HUDEP-2 (cell line): ENCODE results near the gene PRCD.
A peak's percentile ranks its signal among the peaks of the same experiment; 100 is the strongest.

Experiments used
- DNase-seq, 76 experiments: peaks; one replicate each; lab custom pipeline; 2025; ENCODE audit not compliant: unreplicated experiment in 76 of 76; lab: John Stamatoyannopoulos, UW

Gene PRCD

DNA sequence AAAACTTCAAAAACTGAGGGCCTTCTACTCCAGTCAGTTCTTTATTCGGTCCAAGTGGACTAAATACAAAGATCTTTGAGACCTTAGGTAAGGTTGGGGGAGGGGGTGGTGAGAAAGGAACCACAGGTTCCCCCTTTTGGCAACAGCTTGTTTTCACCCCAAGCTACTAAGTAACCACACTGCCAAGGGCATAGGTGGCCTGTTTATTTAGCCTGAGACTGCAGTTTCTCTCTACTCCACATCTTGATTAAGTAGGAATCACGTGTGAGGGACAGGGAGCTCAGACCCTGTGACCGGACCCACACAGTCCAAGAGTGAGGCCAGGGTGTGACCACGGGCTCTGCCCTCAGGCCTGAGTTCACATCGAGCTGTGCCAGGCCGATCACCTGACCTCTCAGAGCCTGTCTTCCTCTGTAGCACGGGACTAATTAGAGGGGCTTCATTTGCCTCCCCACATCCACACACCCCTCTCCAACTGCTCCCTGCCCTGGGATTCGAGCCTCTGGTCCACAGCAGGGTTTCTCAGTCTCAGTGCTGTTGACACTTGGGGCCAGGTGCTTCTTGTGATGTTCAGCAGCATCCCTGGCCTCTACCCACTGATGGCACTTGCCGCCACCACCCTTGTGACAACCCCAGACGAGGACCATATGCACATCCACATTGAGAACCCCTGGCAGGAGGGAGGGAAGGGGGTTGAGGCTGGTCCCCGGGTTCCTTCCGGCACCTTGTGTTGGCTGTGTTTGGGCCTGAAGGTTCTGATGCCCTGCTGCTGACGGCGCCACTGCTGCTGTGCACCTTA, 28.0 kb downstream of the PRCD start:
- DNase-seq: peak in 42 of 76 experiments; percentile 6 to 70 (median 32)

DNA sequence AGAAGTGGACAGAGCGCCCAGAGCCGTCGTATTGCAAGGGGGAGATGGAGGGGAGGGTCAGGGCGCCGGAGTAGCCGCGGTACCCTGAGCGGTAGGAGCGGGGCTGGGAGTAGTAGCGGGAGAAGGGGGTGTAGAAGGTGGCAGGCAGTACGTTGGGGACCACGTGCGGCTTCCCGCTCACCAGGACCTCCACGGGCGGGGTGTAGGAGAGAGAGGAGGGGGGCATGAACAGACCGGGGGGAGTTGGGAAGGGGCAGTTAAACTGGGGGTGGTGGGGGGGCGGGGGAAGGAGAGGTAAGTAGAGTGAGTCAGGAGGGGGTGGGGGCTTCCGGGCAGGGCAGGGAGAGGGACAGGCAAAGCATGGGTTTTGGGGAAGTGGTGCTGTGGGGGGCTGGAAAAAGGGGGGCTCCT, 29.0 kb downstream of the PRCD start:
- DNase-seq: no peak

DNA sequence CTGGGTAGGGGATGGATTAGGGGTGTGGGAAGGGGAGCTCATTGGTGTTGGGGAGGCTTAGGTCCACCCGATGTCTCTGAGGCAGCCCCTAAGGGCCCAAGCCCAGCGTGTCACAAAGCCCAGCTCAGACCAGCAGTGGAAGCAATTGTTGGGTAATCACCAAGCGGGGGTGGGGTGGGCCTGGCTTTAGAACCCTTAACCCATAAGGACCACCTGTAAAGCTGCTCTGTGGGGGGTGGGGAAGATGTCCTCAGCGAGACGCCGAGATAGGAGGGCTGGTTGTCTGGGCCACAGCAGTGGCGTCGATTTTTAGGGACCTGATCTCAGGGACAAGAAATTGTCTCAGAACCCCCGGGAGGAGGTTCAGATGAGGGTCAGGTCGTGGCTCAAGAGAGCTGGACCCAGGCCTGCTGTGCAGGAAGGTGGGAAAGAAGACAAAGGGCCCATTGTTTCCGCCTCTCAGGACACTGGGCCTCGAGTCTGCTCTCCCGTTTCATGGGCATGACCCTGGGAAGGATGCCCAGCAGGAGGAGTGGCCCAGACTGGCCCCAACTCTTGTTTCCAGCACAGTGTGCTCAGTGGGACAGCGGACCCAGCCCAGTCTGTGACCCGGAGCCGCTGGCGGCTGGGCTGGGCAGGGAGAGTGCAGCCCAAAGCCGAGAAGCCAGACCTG, 29.9 kb downstream of the PRCD start:
- DNase-seq: no peak

DNA sequence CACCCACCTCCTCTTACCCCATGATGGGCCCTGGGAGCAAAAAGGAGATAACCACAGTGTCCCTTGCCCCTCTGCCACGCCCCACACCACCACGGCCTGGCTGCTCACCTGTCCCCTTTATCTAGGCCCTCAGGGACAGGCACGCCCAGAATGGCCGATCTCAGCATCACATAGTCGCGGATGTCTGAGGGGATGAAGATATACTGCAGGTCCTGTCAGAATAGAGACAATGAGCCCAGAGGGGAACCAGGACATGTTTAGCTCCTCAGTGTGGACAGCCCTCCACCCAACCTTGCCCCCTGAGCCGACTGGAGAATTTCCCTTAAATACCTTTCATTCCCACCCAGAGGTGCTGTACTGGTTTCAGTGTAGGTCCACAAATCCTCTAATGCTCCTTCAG, 30.6 kb downstream of the PRCD start:
- DNase-seq: no peak

DNA sequence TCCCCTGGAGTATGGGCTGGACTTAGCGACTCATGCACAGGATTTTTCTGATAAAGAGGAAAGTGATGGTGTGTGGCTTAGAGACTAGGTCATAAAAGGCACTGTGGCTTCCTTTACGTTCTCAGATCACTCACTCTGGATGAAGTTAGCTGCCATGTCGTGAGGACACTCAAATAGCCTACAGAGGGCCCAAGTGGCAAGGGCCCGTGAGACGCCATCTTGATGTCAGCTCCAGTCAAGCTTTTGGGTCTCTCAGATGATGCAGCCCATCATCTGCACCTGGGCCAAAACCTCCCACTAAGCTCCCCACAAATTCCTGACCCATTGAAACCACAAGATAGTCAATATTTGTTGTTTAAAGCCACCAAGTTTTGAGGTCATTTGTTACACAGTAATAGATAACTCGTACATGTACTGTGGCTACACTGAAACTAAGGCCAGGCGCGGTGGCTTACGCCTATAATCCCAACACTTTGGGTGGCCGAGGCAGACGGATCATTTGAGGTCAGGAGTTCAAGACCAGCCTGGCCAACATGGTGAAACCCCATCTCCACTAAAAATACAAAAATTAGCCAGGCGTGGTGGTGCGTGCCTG, 31.1 kb downstream of the PRCD start:
- no peak for DNase-seq

DNA sequence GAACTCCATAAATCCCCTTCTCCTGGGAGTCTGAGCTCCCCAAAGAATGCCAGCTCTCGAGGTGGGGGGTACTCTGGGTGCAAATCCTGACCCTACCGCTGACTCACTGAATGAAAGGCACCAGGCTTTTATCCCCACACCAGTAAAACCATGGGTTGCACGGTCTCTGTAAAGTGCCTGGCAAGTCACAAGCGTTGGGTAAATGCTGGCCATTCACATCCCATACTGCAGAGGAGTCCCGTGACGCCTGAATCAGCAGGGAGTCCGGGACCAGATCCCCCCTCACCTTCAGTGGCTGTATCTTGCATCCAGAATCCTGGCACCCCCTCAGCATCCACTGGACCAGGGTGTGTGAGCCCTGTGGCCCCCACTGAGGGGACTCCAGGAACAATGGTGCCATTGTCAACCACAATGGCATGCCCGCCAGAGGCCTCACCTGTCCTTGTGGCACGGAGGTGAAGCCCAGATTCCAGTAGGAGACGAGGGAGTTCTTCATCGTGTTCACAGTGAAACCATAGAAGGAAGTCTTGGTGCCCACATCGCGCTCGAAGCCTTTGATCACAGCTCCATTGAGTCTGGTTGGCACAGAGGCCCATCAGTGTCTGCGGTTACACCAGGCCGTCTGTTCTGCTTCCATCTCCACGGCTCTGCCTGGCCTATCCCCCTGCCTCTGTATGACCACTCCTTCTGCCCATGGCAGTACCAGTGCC, 32.5 kb downstream of the PRCD start:
- DNase-seq: no peak

DNA sequence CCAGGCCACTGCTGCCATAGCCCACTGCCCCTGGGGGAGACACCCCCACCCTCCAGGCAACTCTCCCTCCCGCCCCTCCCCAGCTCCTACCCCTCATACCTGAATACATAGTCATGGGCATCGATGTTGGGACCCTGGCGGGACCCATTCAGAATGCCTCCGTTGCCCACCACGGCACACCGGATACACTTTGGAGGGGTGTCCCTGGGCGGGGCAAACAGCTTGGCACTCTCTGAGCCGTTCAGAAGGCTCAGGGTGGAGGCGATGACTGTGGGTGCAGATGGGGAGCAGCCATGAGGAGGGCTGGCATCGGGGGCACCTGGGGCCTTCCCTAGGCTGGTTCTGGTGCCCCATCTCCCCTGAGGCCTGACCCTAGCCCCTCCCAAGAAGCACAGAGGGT, 33.3 kb downstream of the PRCD start:
- DNase-seq: no peak

DNA sequence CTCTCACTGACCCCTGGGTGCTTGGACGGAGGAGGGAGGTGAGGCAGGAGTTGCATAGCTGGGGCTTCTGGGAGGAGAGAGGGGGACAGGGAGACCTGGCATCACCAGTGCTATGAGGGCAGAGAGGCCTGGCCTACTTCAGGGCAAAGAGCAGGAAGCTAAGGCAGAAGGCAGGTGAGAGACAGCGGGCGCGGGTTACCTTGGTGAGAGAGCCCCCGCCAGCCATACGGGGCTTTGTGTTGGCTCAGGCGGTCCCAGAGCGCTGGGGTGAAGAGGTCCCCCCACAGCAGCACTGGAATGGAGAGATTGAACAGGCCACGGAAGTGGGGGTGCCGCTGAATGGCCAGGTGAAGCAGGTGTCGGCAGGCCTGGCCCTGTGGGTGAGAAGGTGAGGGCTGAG, 34.3 kb downstream of the PRCD start:
- DNase-seq: no peak

DNA sequence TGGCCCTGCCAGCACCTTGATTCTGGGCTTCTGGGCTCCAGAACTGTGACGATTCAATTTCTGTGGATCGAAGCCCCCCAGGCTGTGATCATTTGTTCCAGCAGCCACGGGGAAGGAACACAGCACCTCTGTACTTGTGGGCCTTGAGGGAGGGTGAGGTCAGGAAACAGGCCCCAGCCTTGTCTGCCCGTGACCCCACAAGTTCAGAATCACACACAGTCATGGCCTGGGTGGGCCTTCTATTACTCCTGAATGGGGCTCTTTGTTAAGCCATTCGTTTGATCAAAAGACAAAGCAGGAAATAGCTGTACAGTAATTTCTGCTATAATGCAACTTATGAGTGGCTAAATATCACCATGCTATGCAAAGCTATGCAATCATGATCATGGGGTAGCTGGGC, 35.7 kb downstream of the PRCD start:
- DNase-seq: no peak

DNA sequence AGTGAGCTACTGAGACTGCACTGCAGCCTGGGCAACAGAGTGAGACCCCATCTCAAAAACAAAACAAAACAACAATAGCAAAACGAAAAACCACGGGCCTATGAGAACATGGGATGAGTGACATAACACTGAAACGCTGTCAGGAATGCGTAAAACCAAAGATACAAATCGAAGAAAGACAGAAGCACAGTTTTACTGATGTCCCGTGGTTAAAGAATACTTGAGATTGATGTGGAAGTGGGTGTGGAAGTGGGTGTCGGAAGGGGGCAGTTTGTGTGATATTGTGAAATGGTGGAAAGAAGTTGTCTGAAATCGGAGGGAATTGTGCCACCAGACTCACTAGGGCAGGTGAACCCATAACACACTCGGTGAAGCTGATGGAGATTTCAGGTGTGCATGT, 36.3 kb downstream of the PRCD start:
- no peak for DNase-seq

DNA sequence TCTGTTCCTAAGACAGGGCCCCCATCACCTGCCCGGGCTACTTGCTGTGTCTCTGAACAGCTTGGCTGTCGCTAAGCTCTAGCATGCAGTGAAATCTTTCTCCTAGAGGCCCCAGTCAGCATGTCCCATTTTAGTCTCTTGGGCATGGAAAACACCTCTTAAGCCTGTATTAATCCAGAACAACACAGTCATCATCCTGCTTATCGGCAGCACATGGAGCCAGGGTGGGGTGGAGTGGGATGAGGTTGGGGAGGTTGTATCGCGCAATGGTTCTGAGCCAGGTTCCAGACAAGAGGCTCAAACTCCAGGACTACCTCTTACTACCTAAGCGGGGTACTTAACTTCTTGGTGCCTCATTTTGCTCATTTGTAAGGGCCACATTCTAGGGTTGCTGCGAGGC, 38.0 kb downstream of the PRCD start:
- no peak for DNase-seq

DNA sequence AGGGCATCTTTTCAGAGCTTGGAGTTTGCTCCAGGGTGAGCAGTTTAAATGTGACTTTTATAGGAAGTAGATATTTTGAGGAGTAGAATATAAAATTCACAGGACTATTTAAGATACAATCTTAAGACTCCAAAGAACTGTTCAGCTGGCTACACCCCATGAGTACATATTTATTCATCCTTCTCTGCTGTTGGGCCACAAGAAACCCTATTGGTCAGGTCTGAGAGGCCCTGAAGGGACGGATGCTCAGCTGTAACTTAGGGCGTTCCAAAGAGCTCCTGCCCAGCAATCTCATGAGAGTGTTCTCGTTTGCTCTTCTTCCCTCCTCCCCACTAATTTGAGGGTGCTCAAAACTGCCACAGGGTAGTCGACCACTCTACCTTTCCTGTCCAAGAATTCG, 38.5 kb downstream of the PRCD start:
- no peak for DNase-seq

DNA sequence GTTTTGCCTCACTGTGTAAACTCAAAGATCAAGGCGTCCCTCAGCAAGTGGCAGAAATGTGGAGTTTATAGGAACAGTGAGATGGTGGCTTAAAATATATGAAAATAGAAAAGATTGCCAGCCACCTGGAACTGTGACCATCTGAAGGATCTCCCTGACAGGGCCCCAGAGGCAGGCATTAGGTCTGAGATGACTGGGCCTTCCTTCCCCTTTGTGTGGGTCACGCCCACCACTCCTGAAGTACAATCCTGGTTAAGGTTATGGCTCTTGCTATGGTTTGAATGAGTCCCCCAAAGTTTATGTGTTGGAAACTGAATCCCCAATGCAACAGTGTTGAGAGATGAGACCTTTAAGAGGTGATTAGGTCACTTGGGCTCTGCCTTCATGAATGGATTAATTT, 39.4 kb downstream of the PRCD start:
- DNase-seq: no peak

DNA sequence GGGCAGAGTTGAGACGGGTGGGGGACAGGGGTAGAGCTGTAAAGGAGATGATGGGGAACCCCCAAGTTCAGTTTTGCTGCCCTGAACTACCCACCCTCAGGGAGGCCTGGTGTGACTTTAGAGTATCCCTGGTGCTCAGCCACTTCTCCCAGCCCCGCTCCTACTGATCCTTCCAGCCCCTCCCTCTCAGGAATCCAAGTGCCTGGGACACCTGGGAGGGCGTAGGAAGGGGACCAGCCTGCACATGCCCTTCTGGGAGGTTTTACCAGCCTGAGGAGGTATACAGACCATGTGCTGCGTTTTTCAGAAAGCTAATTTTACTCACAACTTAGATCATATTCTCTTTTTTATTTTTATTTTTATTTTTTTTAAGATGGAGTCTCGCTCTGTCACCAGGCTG, 41.7 kb downstream of the PRCD start:
- DNase-seq: no peak

DNA sequence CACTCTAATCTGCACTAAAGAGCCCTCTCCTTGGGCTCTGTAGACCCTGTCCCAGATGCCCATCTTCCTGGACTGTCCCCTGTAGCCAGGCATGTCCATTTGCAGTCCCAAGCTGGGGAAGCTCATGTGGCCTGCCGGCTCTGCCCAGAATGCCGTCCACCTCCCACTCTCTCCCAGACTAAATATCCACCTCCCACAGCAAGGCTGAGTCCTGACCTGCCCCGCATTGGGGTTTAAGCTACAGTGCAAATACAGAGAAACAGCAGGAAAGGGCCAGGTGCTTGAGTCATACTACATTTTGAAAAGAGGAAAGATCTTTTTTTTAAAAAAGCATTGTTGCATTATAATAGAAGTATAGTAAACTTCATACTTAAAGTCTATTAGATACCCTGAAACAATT, 42.8 kb downstream of the PRCD start:
- DNase-seq: no peak

DNA sequence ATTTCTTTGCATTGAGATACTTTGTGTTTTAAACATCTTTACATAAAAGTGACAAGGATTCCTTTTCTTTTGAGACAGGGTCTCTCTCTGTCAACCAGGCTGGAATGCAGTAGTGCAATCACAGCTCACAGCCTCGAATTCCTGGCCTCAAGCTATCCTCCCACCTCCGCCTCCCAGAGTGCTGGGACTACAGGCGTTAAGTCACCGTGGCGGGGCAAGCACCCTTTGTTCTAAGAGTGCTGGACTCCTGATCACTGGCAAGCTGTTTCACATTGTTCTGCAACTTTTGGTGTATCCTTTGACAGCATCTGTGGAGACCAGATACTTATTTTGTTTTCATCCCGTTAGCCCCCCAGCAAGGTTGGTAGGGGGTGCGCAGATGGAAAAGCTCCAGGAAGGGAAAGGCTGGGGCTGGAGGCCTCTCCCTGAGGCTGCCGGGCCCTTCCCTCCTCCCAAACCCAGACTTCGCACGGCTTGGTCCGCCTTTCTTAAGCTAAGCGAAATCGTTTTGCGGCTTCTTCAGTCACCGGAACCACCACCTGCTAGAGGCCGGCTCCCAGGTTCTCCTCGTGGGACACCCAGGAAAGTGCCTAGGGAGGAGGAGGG, 44.7 kb downstream of the PRCD start:
- DNase-seq: no peak

DNA sequence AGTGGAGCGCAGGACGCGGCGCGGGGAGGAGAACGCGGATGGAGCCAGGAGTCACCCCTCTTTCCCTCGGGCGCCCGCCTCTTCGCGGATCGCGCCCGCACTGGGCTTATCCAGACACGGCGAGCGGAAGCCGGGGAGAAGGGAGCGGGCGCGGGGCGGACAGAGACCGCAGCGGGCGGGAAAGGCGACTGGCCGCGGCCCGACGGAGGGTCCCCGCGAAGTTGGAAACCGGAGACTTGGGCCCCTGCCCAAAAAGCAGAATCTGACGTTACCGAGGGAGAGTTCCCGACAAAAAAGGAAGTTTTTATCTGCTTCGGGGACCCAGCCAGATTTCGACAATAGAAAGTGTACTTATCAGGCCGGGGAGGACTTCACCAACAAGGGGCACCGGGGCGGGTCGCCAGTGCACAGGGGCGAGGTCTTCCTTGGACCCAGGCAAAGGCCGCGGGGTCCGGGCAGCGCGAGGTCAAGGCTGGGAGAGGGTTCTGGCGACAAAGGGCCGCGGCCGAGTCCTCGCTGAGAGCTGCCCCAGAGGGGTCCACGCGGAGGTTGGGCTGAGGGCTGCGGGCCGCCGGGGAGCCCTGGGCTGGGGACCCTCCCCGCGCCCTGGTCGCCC, 45.3 kb downstream of the PRCD start:
- no peak for DNase-seq

DNA sequence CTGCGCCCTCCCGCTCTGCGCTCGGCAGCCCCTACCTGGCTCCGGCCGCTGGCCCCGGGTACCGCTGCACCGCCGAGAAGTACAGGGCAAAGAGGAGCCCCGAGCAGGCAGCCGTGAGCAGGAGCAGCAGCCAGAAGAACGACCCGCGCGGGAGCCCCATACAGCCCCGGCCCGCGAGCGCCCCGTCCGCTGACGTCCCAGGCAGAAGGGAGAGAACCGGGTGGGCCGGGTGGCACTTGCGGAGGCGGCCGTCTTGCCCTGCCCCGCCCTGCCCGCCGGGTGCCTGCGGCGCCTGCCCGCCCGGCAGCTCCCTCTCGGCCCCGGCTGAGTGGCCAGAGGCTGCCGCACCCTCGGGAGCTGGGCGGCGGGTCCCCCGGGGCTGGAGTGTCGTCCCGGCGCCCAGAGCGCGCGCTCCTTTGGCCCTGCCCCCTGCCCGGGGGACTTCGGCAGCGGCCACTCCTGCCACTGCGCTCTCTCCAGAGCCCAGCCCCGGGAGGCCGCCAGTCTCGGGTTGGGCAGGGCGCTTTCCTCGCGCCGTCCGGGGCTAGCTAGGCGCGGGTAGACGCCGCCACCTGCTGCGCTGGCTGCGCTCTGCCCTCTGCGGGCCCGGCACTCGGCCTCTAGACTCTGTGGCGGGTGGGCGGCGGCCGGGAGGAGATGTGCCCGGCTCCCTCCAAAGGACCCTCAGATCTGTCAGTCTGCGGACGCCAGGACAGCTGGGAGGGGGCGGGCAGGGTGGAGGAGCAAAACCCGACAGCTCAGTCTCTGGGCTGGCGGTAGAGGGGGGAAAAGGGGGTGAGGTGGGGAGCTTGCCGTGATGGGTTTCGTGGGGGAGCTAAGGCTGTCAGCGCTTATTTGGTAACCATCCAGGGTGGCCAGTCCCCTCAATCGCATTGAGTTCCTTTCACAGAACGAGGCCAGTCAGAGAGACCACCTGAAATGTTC, 46.1 kb downstream of the PRCD start, which contains the start of gene ST6GALNAC2:
Gene ST6GALNAC2 (minus strand): TSS at position 212 of the 945 bp plus-strand sequence. CDS start 52 bp downstream, at position 160.
- DNase-seq: peak in 53 of 76 experiments; percentile 15 to 75 (median 56)

DNA sequence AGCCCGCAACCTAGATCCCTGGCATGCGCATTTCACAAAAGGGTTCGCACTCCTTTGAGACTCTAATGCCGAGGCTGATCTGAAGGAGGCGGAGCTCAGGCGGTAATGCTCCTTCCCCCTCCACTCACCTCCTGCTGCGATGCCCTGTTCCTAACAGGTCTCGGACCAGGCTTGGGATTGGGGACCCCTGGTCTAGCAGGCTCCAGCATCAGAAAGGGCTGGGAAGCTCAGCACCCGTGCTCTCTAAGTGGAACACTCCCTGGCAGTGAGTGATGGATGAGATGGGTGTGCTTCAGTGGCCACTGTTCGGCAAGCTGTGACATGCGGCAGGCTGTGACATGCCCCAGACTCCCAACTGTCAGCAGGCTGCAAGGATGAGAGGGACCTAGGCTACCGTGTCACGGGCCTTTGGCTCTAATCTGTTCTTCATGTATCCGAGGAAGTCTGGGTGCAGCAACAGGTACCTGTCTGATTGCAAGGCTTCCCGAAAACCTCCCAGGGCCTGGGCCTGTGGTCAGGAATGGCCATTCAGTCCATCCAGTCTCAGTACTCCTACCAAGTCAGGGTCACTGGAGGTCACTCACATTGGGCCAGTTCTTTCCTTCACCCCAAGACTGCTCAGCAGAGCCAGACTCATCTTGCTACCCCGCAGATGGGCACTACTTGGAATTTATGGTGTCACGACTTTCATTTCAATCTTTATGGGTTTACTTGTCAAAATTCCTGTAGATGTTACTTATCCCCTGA, 47.1 kb downstream of the PRCD start:
- no peak for DNase-seq
